ENCODE data around the gene RALB. TPM values are rescaled to one million over a fixed set of nuclear protein-coding genes. Genes with fewer than 3 reads are reported as not detected.
"Not testable (repeated sequence)": the region's sequence is repeated elsewhere in the genome, so short reads cannot be mapped to it uniquely, and the experiment has no call there.

Gene RALB
- total RNA-seq, 1 experiment from 2014 or later: 88.6 TPM

- DNase-seq: no peak
- Histone ChIP-seq H3K27me3 (no peaks in the 10 kb centered on the region), H3K9me3 (no peaks in the 10 kb centered on the region), H3K4me3 (no peak overlapping the region), H3K36me3 (peaks cover 51% of the 10 kb centered on the region)
These were observed 39.0 kb downstream of the RALB start for GRCh38 chr2:120291401-120292311.

GRCh38 chr2:120293096-120294007 lies 40.7 kb downstream of the RALB start:
- Histone ChIP-seq H3K27me3 (no peaks in the 10 kb centered on the region), H3K9me3 (no peaks in the 10 kb centered on the region), H3K36me3 (peaks cover 51% of the 10 kb centered on the region), H3K4me3 (no peak overlapping the region)
- no peak for DNase-seq

- Histone ChIP-seq H3K27me3 (no peaks in the 10 kb centered on the region), H3K36me3 (peaks cover 44% of the 10 kb centered on the region), H3K4me3 (no peak overlapping the region), H3K9me3 (no peaks in the 10 kb centered on the region)
- no peak for DNase-seq
These were observed 41.3 kb downstream of the RALB start for GRCh38 chr2:120294008-120294340.

- no peaks in the 10 kb centered on the region for H3K27me3 ChIP-seq
- no peak overlapping the region for H3K4me3 ChIP-seq
- H3K36me3 ChIP-seq: peaks cover 29% of the 10 kb centered on the region
- no peaks in the 10 kb centered on the region for H3K9me3 ChIP-seq
- DNase-seq: no peak
These were observed 45.7 kb downstream of the RALB start for GRCh38 chr2:120298173-120298835.

GRCh38 chr2:120299004-120299403 lies 46.4 kb downstream of the RALB start:
- Histone ChIP-seq H3K27me3 (no peaks in the 10 kb centered on the region), H3K36me3 (peaks cover 22% of the 10 kb centered on the region), H3K4me3 (no peak overlapping the region), H3K9me3 (no peaks in the 10 kb centered on the region)
- no peak for DNase-seq

GRCh38 chr2:120299561-120299960 lies 46.9 kb downstream of the RALB start:
- Histone ChIP-seq H3K4me3 (no peak overlapping the region), H3K36me3 (peaks cover 16% of the 10 kb centered on the region), H3K9me3 (no peaks in the 10 kb centered on the region), H3K27me3 (no peaks in the 10 kb centered on the region)
- no peak for DNase-seq

- no peak overlapping the region for H3K4me3 ChIP-seq
- DNase-seq: no peak
These were observed 47.7 kb downstream of the RALB start for GRCh38 chr2:120300385-120300784.

GRCh38 chr2:120301284-120301683 lies 48.6 kb downstream of the RALB start:
- peaks cover 10% of the 10 kb centered on the region for H3K36me3 ChIP-seq
- no peaks in the 10 kb centered on the region for H3K9me3 ChIP-seq
- DNase-seq: no peak
- H3K27me3 ChIP-seq: no peaks in the 10 kb centered on the region
- no peak overlapping the region for H3K4me3 ChIP-seq

More at GRCh38 chr2:120300385-120300784, 47.7 kb downstream of the RALB start:
- no peaks in the 10 kb centered on the region for H3K27me3 ChIP-seq
- no peaks in the 10 kb centered on the region for H3K9me3 ChIP-seq
- H3K36me3 ChIP-seq: peaks cover 12% of the 10 kb centered on the region

GRCh38 chr2:120302301-120302700 lies 49.6 kb downstream of the RALB start:
- no peak for DNase-seq
- Histone ChIP-seq H3K9me3 (no peaks in the 10 kb centered on the region), H3K4me3 (no peak overlapping the region), H3K36me3 (peaks cover 10% of the 10 kb centered on the region), H3K27me3 (no peaks in the 10 kb centered on the region)

- Histone ChIP-seq H3K9me3 (no peaks in the 10 kb centered on the region), H3K4me3 (no peak overlapping the region), H3K36me3 (peaks cover 10% of the 10 kb centered on the region), H3K27me3 (no peaks in the 10 kb centered on the region)
- DNase-seq: no peak
These were observed 50.5 kb downstream of the RALB start for GRCh38 chr2:120303177-120303576.

GRCh38 chr2:120305296-120305695 lies 52.6 kb downstream of the RALB start:
- DNase-seq: no peak
- H3K27me3 ChIP-seq: no peaks in the 10 kb centered on the region
- H3K9me3 ChIP-seq: no peaks in the 10 kb centered on the region
- H3K4me3 ChIP-seq: no peak overlapping the region
- peaks cover 7% of the 10 kb centered on the region; the same call in 1 of the 2 replicates for H3K36me3 ChIP-seq

GRCh38 chr2:120305937-120306490 lies 53.4 kb downstream of the RALB start:
- H3K9me3 ChIP-seq: no peaks in the 10 kb centered on the region
- no peaks in the 10 kb centered on the region for H3K27me3 ChIP-seq
- DNase-seq: no peak
- H3K4me3 ChIP-seq: no peak overlapping the region
- H3K36me3 ChIP-seq: peaks cover 4% of the 10 kb centered on the region; the same call in 1 of the 2 replicates

GRCh38 chr2:120307482-120307881 lies 54.8 kb downstream of the RALB start:
- no peaks in the 10 kb centered on the region for H3K36me3 ChIP-seq

GRCh38 chr2:120308038-120308910 lies 55.6 kb downstream of the RALB start:
- no peak overlapping the region for H3K4me3 ChIP-seq
- H3K27me3 ChIP-seq: no peaks in the 10 kb centered on the region
- H3K36me3 ChIP-seq: no peaks in the 10 kb centered on the region
- H3K9me3 ChIP-seq: no peaks in the 10 kb centered on the region
- no peak for DNase-seq

More at GRCh38 chr2:120307482-120307881, 54.8 kb downstream of the RALB start:
- no peaks in the 10 kb centered on the region for H3K27me3 ChIP-seq
- no peaks in the 10 kb centered on the region for H3K9me3 ChIP-seq
- no peak for DNase-seq
- H3K4me3 ChIP-seq: no peak overlapping the region

GRCh38 chr2:120310136-120310535 lies 57.5 kb downstream of the RALB start:
- no peak overlapping the region for H3K4me3 ChIP-seq
- H3K9me3 ChIP-seq: no peaks in the 10 kb centered on the region
- no peaks in the 10 kb centered on the region for H3K27me3 ChIP-seq
- H3K36me3 ChIP-seq: no peaks in the 10 kb centered on the region
- DNase-seq: no peak

GRCh38 chr2:120310841-120311240 lies 58.2 kb downstream of the RALB start:
- H3K4me3 ChIP-seq, DNase-seq, H3K27me3 ChIP-seq, H3K36me3 ChIP-seq, H3K9me3 ChIP-seq: not testable (repeated sequence)

Measured in MG63 (cell line).